HG03565 (cell line): ENCODE data around the gene ITGB4.
"Not testable (repeated sequence)": the region's sequence is repeated elsewhere in the genome, so short reads cannot be mapped to it uniquely, and the experiment has no call there.

ENCODE experiments used
- ATAC-seq: cut with Tn5 transposase; IDR thresholded peaks from one replicate; pipeline ENCODE4 v1.9.1; 2021; ENCODE audit warnings: mild to moderate bottlenecking, moderate library complexity; ENCODE audit not compliant: unreplicated experiment

The ITGB4 gene

GRCh38 chr17:75752802-75753513 is 31.7 kb downstream of the ITGB4 start:
- ATAC-seq, result no peak

GRCh38 chr17:75753514-75754377 is 32.5 kb downstream of the ITGB4 start:
- no peak for ATAC-seq

GRCh38 chr17:75754378-75755204 is 33.3 kb downstream of the ITGB4 start:
- ATAC-seq, result no peak

- ATAC-seq, result no peak
Observed at GRCh38 chr17:75755205-75755901, 34.1 kb downstream of the ITGB4 start.

- ATAC-seq, result no peak
Observed at GRCh38 chr17:75755990-75756389, 34.7 kb downstream of the ITGB4 start.

GRCh38 chr17:75756451-75757085 is 35.3 kb downstream of the ITGB4 start:
- no peak for ATAC-seq

- no peak for ATAC-seq
Observed at GRCh38 chr17:75757086-75757681, 35.9 kb downstream of the ITGB4 start.

- no peak for ATAC-seq
Observed at GRCh38 chr17:75758131-75758905, 37.1 kb downstream of the ITGB4 start.

- ATAC-seq, result no peak
Observed at GRCh38 chr17:75759457-75759856, 38.2 kb downstream of the ITGB4 start.

GRCh38 chr17:75759978-75760640 is 38.9 kb downstream of the ITGB4 start:
- not testable (repeated sequence) for ATAC-seq

- ATAC-seq, result no peak
Observed at GRCh38 chr17:75762513-75763268, 41.4 kb downstream of the ITGB4 start.

GRCh38 chr17:75763269-75763607 is 42.0 kb downstream of the ITGB4 start:
- no peak for ATAC-seq

- ATAC-seq, result no peak
Observed at GRCh38 chr17:75763613-75764416, 42.6 kb downstream of the ITGB4 start.

GRCh38 chr17:75764417-75764710 is 43.1 kb downstream of the ITGB4 start:
- no peak for ATAC-seq

GRCh38 chr17:75764711-75765421 is 43.6 kb downstream of the ITGB4 start, which contains the start of gene GALK1:
TSS of gene GALK1 (minus strand) at chr17:75765192. CDS start at chr17:75765136, 56 bp downstream.
- no peak for ATAC-seq

GRCh38 chr17:75765981-75766380 is 44.7 kb downstream of the ITGB4 start:
- ATAC-seq, result no peak

- no peak for ATAC-seq
Observed at GRCh38 chr17:75767881-75768280, 46.6 kb downstream of the ITGB4 start.
